Neuronal stem cell (in vitro differentiated cells): ENCODE data around the gene PKNOX1.
"Not testable (repeated sequence)": the region's sequence is repeated elsewhere in the genome, so short reads cannot be mapped to it uniquely, and the experiment has no call there.

Experiments
- DNase-seq: peaks from one replicate; pipeline ENCODE4 v3.0.0-alpha.2; 2013; ENCODE audit warnings: low spot score
- H2AFZ ChIP-seq: one replicate; pipeline ENCODE4 v1.6.1; 2013; ENCODE audit warnings: mild to moderate bottlenecking, low read length, inconsistent platforms
- H2AK5ac ChIP-seq: 2 replicates; pipeline ENCODE4 v1.6.1; 2013; ENCODE audit warnings: low read depth, mild to moderate bottlenecking, inconsistent platforms, low read length, moderate library complexity, mixed read lengths
- H2BK120ac ChIP-seq: 2 replicates; pipeline ENCODE4 v1.6.1; 2013; ENCODE audit warnings: low read depth, mild to moderate bottlenecking, inconsistent platforms, low read length, moderate library complexity, mixed read lengths
- H2BK12ac ChIP-seq: one replicate; pipeline ENCODE4 v1.6.1; 2013; ENCODE audit warnings: low read length, inconsistent platforms
- H2BK15ac ChIP-seq: 2 replicates; pipeline ENCODE4 v1.6.1; 2013; ENCODE audit warnings: mild to moderate bottlenecking, low read length, inconsistent platforms, mixed read lengths
- H2BK5ac ChIP-seq: one replicate; pipeline ENCODE4 v1.6.1; 2013; ENCODE audit warnings: inconsistent platforms, mild to moderate bottlenecking, low read length, moderate library complexity
- H3K14ac ChIP-seq: one replicate; pipeline ENCODE4 v1.6.1; 2013; ENCODE audit warnings: low read length, inconsistent platforms
- H3K18ac ChIP-seq: 2 replicates; pipeline ENCODE4 v1.6.1; 2013; ENCODE audit warnings: low read length, inconsistent platforms
- H3K23ac ChIP-seq: 2 replicates; pipeline ENCODE4 v1.6.1; 2013; ENCODE audit warnings: low read depth, mild to moderate bottlenecking, mixed read lengths, low read length, inconsistent platforms; ENCODE audit not compliant: poor library complexity
- H3K27ac ChIP-seq: replicated peaks from 3 replicates; pipeline ENCODE4 v1.5.1; 2013; ENCODE audit warnings: low read length, inconsistent platforms
- H3K27me3 ChIP-seq, 3 experiments: 2 replicates each; pipeline ENCODE4 v1.6.1; 2013; ENCODE audit warnings: low read length in 3 of 3, mild to moderate bottlenecking in 2 of 3, inconsistent platforms in 1 of 3, low read depth in 1 of 3, mixed read lengths in 1 of 3, moderate library complexity in 1 of 3; ENCODE audit not compliant: control insufficient read depth in 3 of 3, insufficient read depth in 3 of 3
- H3K36me3 ChIP-seq, 2 donors: replicated peaks in 1 of 2; 2 replicates each; pipeline ENCODE4 v1.6.1; 2013; ENCODE audit warnings: low read length in 2 of 2; ENCODE audit not compliant: control insufficient read depth in 2 of 2, insufficient read depth in 2 of 2
- H3K4ac ChIP-seq: 2 replicates; pipeline ENCODE4 v1.6.1; 2013; ENCODE audit warnings: inconsistent platforms, mild to moderate bottlenecking, low read length, moderate library complexity
- H3K4me1 ChIP-seq, 2 donors: 1 replicate in 1 of 2; 2 replicates in 1 of 2; pipeline ENCODE4 v1.6.1; 2013; ENCODE audit warnings: low read length in 2 of 2, low read depth in 1 of 2; ENCODE audit not compliant: control insufficient read depth in 2 of 2, insufficient read depth in 1 of 2
- H3K4me2 ChIP-seq: one replicate; pipeline ENCODE4 v1.6.1; 2013; ENCODE audit warnings: mild to moderate bottlenecking, low read length, inconsistent platforms; ENCODE audit not compliant: insufficient read depth, poor library complexity, severe bottlenecking
- H3K4me3 ChIP-seq, 2 donors: 2 replicates each; pipeline ENCODE4 v1.5.1; 2013; ENCODE audit warnings: low read length in 2 of 2, mild to moderate bottlenecking in 2 of 2, inconsistent platforms in 1 of 2, moderate library complexity in 1 of 2
- H3K79me1 ChIP-seq: one replicate; pipeline ENCODE4 v1.6.1; 2013; ENCODE audit warnings: low read depth, mild to moderate bottlenecking, inconsistent platforms, low read length, moderate library complexity
- H3K9ac ChIP-seq: one replicate; pipeline ENCODE4 v1.6.1; 2013; ENCODE audit warnings: mild to moderate bottlenecking, low read depth, low read length, inconsistent platforms; ENCODE audit not compliant: poor library complexity
- H3K9me3 ChIP-seq, 2 donors: replicated peaks in 1 of 2; 2 replicates each; pipeline versions ENCODE3 to v1.6.1; 2013; ENCODE audit warnings: low read length in 2 of 2, mild to moderate bottlenecking in 2 of 2, inconsistent platforms in 1 of 2, low read depth in 1 of 2, mixed read lengths in 1 of 2, moderate library complexity in 1 of 2; ENCODE audit not compliant: control insufficient read depth in 2 of 2, insufficient read depth in 1 of 2
- H4K8ac ChIP-seq: one replicate; pipeline ENCODE4 v1.6.1; 2013; ENCODE audit warnings: low read depth, mild to moderate bottlenecking, inconsistent platforms, low read length, moderate library complexity
- H4K91ac ChIP-seq: one replicate; pipeline ENCODE4 v1.6.1; 2013; ENCODE audit warnings: low read length, low read depth, mild to moderate bottlenecking, inconsistent platforms; ENCODE audit not compliant: poor library complexity
- WGBS, 2 donors: extraction: QIAGEN DNeasy Blood & Tissue Kit; methylation state at CpG; one replicate each; pipeline ENCODE4 v1.1.7; 2013; ENCODE audit warnings: missing lambda C conversion rate in 2 of 2, mixed read lengths in 1 of 2; ENCODE audit not compliant: insufficient read length in 2 of 2, insufficient replicate concordance in 1 of 2; ENCODE audit errors: extremely low coverage in 2 of 2; 5-methylcytosine and 5-hydroxymethylcytosine counted together

Gene PKNOX1

DNA sequence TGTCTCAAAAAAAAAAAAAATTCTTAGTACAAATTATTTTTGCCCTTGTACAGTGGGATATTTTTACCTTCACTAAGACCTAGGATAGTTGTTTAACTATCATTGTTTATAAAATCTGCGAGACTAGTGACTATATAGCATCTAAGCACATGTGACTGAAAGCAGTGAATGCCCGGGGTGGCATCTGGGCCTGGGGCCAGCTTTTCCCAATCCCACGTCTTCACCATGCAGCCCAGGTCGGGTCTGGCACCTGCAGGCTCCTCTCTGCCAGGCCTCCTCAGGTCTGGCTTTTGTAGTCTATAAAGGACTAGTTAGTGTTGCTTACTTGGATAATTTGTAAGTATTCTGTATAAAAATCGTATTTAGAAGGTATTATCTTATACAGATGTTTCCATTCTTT is 60.5 kb downstream of the PKNOX1 start:
- no peak overlapping the region for H3K23ac ChIP-seq
- DNase-seq: no peak
- no peak overlapping the region for H2AK5ac ChIP-seq
- no peaks in the 10 kb centered on the region for H3K27me3 ChIP-seq
- H3K14ac ChIP-seq: no peak overlapping the region
- H3K36me3 ChIP-seq: peaks cover 7 to 33% of the 10 kb centered on the region in 2 donors
- H3K18ac ChIP-seq: no peak overlapping the region
- no peak overlapping the region for H3K4me2 ChIP-seq
- H3K79me1 ChIP-seq: no peaks in the 10 kb centered on the region
- no peak overlapping the region for H3K4me3 ChIP-seq
- no peaks in the 10 kb centered on the region for H3K9me3 ChIP-seq
- H2AFZ ChIP-seq: no peak overlapping the region
- no peak overlapping the region for H3K27ac ChIP-seq
- no peak overlapping the region for H2BK120ac ChIP-seq
- H4K91ac ChIP-seq: no peak overlapping the region
- H3K9ac ChIP-seq: no peak overlapping the region
- no peak overlapping the region for H4K8ac ChIP-seq
- no peaks in the 10 kb centered on the region for H3K4me1 ChIP-seq
- H2BK15ac ChIP-seq: no peak overlapping the region
- H2BK12ac ChIP-seq: no peak overlapping the region
- H2BK5ac ChIP-seq: no peak overlapping the region
- no CpG with 5 or more reads among the region's 5 CpGs for WGBS, 2 donors
- H3K4ac ChIP-seq: no peak overlapping the region

DNA sequence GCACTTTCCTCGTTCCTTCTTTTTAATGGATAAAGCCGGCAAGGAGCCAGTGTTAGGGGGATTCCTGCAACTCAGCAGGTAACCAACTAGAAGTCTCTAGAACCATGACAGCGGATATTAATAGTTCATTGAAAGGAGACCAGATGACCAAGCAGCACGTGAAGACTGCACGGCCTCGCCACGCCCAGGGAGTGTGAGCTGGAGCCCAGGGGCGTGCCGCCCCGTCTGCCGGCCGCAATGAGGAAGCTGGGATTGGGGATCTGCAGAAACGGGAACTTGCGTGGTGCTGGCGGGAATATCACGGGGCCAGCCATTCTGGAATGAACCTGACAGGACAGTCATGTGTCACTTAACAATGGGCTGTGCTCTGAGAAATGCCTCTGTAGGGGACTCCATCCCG is 62.5 kb downstream of the PKNOX1 start:
- not testable (repeated sequence) for H3K14ac ChIP-seq, H3K23ac ChIP-seq, H3K79me1 ChIP-seq, H2BK5ac ChIP-seq, H2BK120ac ChIP-seq, H3K4me2 ChIP-seq, H4K91ac ChIP-seq, H3K27me3 ChIP-seq, H3K4ac ChIP-seq, H3K9ac ChIP-seq, H3K4me1 ChIP-seq, H2AFZ ChIP-seq, H2BK12ac ChIP-seq, H3K9me3 ChIP-seq, H2BK15ac ChIP-seq, H3K4me3 ChIP-seq, H3K18ac ChIP-seq, H3K27ac ChIP-seq, H2AK5ac ChIP-seq, DNase-seq, H4K8ac ChIP-seq
- H3K36me3 ChIP-seq: peaks cover 1 to 14% of the 10 kb centered on the region in 2 donors
- no CpG with 5 or more reads among the region's 17 CpGs for WGBS, 2 donors

DNA sequence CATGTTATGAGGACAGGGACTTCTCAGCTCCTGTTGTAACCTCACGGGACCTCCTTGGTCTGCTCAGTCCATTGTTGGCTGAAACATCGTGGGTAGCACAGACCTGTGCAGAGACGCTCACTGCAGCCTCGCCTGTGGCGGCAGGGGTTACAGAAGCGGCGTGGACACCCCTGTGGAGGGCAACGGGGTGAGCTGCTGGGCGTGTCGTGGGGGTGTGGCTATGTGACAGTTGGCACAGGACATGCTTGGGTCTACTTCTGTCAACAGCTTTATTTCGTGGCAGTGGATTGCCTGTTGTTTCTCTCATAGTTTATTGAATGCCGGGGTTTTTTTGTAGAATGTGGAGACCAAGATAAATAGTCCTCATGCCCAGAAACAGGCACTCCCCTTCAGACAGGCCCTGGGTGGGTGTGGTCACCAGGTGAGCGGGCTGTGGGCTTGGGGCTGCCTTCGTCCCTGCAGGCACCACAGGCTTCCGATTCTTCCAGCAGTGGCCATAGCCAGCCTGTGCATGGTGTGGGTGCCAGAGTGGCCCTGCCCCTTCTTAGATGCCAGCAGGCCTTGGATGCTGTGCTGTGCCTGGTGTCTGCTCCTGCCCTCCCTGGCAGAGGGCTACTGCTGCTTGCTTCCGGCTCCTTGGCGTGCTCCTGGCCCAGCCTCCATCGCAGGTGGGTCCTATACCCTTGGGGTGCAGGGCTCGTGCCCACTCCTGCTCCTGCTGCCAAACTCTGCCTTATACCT is 63.7 kb downstream of the PKNOX1 start:
- not testable (repeated sequence) for H3K27me3 ChIP-seq, H4K91ac ChIP-seq, H4K8ac ChIP-seq, H2BK12ac ChIP-seq, H3K9me3 ChIP-seq, H2BK120ac ChIP-seq, H3K4me3 ChIP-seq, H3K14ac ChIP-seq, H2BK15ac ChIP-seq, H2AK5ac ChIP-seq, H2BK5ac ChIP-seq, H3K79me1 ChIP-seq, DNase-seq, H3K27ac ChIP-seq, H3K23ac ChIP-seq, H3K18ac ChIP-seq, H3K4me1 ChIP-seq, H3K4me2 ChIP-seq, H2AFZ ChIP-seq, H3K9ac ChIP-seq, H3K36me3 ChIP-seq, H3K4ac ChIP-seq
- no CpG with 5 or more reads among the region's 19 CpGs for WGBS, 2 donors

DNA sequence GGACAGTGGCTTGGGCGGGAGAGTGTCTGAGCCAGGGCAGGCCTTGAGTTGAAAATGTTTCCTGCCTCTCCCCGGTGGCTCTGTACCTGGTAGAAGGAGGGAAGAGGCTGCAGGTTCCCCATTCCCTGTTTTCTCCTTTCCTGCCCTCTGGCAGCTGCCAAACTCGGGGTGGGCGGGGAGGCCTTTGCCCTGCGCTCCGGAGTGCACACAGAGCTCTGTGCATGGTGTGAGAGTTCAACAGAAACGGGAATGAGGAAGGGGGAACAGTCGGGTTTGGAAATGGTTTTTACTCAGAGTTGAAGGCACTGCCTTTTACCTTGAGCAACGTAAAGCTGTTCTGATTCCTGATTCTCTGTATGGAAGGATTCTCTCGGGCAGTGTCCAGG is 64.3 kb downstream of the PKNOX1 start:
- H3K36me3 ChIP-seq, H4K8ac ChIP-seq, H3K27me3 ChIP-seq, DNase-seq, H3K14ac ChIP-seq, H3K9me3 ChIP-seq, H2AFZ ChIP-seq, H2BK5ac ChIP-seq, H2BK120ac ChIP-seq, H2BK12ac ChIP-seq, H3K4me3 ChIP-seq, H2AK5ac ChIP-seq, H4K91ac ChIP-seq, H3K23ac ChIP-seq, H3K79me1 ChIP-seq, H3K4me1 ChIP-seq, H2BK15ac ChIP-seq, H3K18ac ChIP-seq, H3K9ac ChIP-seq, H3K4me2 ChIP-seq, H3K4ac ChIP-seq, H3K27ac ChIP-seq: not testable (repeated sequence)
- no CpG with 5 or more reads among the region's 10 CpGs for WGBS, 2 donors
